Measurements from ENCODE around the gene B4GALT6. TPM values are rescaled to one million over a fixed set of nuclear protein-coding genes. Genes with fewer than 3 reads are reported as not detected.

B4GALT6 gene
- polyA plus RNA-seq, 1 donor (not counting 4 experiments of a cell fraction or from before 2014, with no cell fraction given) = 7.1 TPM

GRCh38 chr18:31616586-31616985, 67.8 kb downstream of the B4GALT6 start:
- Histone ChIP-seq H3K9ac (ENCODE audit: control insufficient read depth, extremely low read depth, insufficient read depth, low read length) (no peak overlapping the region), H4K20me1 (ENCODE audit: control insufficient read depth, extremely low read depth, insufficient read depth, low read length) (no peaks in the 10 kb centered on the region), H3K36me3 (ENCODE audit: control insufficient read depth in 2 of 2, extremely low read depth in 1 of 2, insufficient read depth in 2 of 2, low read length in 2 of 2) (no peaks in the 10 kb centered on the region), H3K27ac (ENCODE audit: control insufficient read depth, insufficient read depth, low read length) (no peak overlapping the region), H3K9me3 (ENCODE audit: control insufficient read depth, low read depth, low read length) (no peaks in the 10 kb centered on the region), H3K4me1 (ENCODE audit: control insufficient read depth, extremely low read depth, insufficient read depth, low read length) (peaks cover 11% of the 10 kb centered on the region), H3K79me2 (ENCODE audit: control insufficient read depth, insufficient read depth, low read length) (no peaks in the 10 kb centered on the region), H2AFZ (ENCODE audit: control insufficient read depth, low read length) (no peak overlapping the region), H3K4me3 (ENCODE audit: control insufficient read depth in 2 of 3, extremely low read depth in 1 of 3, insufficient read depth in 2 of 3, low read depth in 1 of 3, low read length in 3 of 3) (no peak overlapping the region), H3K9me1 (ENCODE audit: control insufficient read depth, extremely low read depth, insufficient read depth, low read length) (no peaks in the 10 kb centered on the region), H3K27me3 (ENCODE audit: control insufficient read depth, extremely low read depth, insufficient read depth, low read length) (no peaks in the 10 kb centered on the region), H3K4me2 (ENCODE audit: control insufficient read depth, extremely low read depth, insufficient read depth, low read depth, low read length) (no peak overlapping the region)
- dilution Hi-C loops (cut with MboI; ENCODE audit: extremely low pct_ligation_motif_present, low sequenced_read_pairs) = no loop called here
- no peak for TF ChIP-seq EZH2 (IDR thresholded peaks at IDR 0.05; ENCODE audit: low read length)
- TF ChIP-seq CTCF (optimal IDR thresholded peaks at IDR 0.05 in 1 of 3, IDR thresholded peaks at IDR 0.05 in 1 of 3, conservative IDR thresholded peaks at IDR 0.05 in 1 of 3; ENCODE audit: extremely low read depth in 1 of 3, insufficient read depth in 2 of 3, low read length in 3 of 3) = no peak
- DNase-seq (ENCODE audit: low read depth, low spot score) (no peak), FAIRE-seq (no peak)

DNA sequence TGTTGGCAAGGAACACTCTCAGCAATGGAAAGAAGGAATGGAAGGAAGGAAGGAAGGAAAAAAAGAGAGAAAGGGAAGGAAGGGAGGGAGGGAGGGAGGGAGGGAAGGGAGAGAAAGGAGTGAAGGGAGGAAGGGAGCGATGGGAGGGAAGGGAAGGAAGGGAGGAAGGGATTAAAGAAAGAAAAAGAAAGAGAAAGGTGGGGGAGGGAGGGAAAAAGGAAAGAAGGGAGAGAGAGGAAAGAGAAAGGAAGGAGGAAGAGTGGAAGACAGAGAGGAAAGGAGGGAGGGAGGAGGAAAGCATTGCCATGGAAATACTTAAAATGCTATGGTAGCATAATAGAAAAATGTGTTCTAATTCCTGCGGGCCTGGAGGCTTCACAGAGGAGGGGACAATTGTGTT, 70.3 kb downstream of the B4GALT6 start:
- FAIRE-seq (no peak), DNase-seq (ENCODE audit: low read depth, low spot score) (no peak)
- Histone ChIP-seq H3K36me3 (ENCODE audit: control insufficient read depth in 2 of 2, extremely low read depth in 1 of 2, insufficient read depth in 2 of 2, low read length in 2 of 2) (no peaks in the 10 kb centered on the region), H3K4me1 (ENCODE audit: control insufficient read depth, extremely low read depth, insufficient read depth, low read length) (peaks cover 1% of the 10 kb centered on the region), H3K9me3 (ENCODE audit: control insufficient read depth, low read depth, low read length) (no peaks in the 10 kb centered on the region), H2AFZ (ENCODE audit: control insufficient read depth, low read length) (no peak overlapping the region), H3K27ac (ENCODE audit: control insufficient read depth, insufficient read depth, low read length) (no peak overlapping the region), H3K9me1 (ENCODE audit: control insufficient read depth, extremely low read depth, insufficient read depth, low read length) (no peaks in the 10 kb centered on the region), H3K4me2 (ENCODE audit: control insufficient read depth, extremely low read depth, insufficient read depth, low read depth, low read length) (no peak overlapping the region), H4K20me1 (ENCODE audit: control insufficient read depth, extremely low read depth, insufficient read depth, low read length) (no peaks in the 10 kb centered on the region), H3K9ac (ENCODE audit: control insufficient read depth, extremely low read depth, insufficient read depth, low read length) (no peak overlapping the region), H3K27me3 (ENCODE audit: control insufficient read depth, extremely low read depth, insufficient read depth, low read length) (no peaks in the 10 kb centered on the region), H3K4me3 (ENCODE audit: control insufficient read depth in 2 of 3, extremely low read depth in 1 of 3, insufficient read depth in 2 of 3, low read depth in 1 of 3, low read length in 3 of 3) (no peak overlapping the region), H3K79me2 (ENCODE audit: control insufficient read depth, insufficient read depth, low read length) (no peaks in the 10 kb centered on the region)
- TF ChIP-seq CTCF (optimal IDR thresholded peaks at IDR 0.05 in 1 of 3, IDR thresholded peaks at IDR 0.05 in 1 of 3, conservative IDR thresholded peaks at IDR 0.05 in 1 of 3; ENCODE audit: extremely low read depth in 1 of 3, insufficient read depth in 2 of 3, low read length in 3 of 3) (no peak), EZH2 (IDR thresholded peaks at IDR 0.05; ENCODE audit: low read length) (no peak)
- dilution Hi-C loops (cut with MboI; ENCODE audit: extremely low pct_ligation_motif_present, low sequenced_read_pairs) = no loop called here

Measured in keratinocyte (primary cell).